ENCODE measurements around the gene NAP1L1. TPM values are rescaled to one million over a fixed set of nuclear protein-coding genes. Genes with fewer than 3 reads are reported as not detected.
A peak's percentile ranks its signal among the peaks of the same experiment; 100 is the strongest.

NAP1L1 gene
- total RNA-seq, 4 donors from 2014 or later: 193 to 341 (median 213) TPM

DNA sequence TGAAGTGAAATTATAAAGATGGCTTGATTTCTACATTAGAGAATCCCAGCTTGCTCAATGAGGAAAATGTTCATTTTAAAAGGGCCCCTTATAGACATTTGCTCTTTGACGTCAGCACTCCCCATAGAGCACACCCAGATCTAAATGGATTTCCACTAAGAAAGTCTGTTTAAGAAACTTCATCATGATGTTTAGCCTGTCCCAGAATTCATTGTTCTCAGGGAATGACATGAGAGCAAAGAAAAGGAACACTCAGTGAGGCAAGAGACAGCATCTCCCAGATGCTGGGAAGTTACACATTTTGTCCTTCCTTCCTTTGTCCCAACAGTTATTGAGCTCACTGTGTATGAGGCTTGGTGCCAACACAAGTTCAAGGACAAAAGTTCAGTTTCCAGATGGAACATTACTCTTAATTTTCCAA lies 57.8 kb downstream of the NAP1L1 start:
- no peaks in the 10 kb centered on the region for H3K9me3 ChIP-seq
- WGBS, 2 donors: 79 to 85% methylated on average over 1 of the region's 1 CpG
- H3K27me3 ChIP-seq: no peaks in the 10 kb centered on the region
- peaks cover 0 to 11% of the 10 kb centered on the region in 2 donors for H3K36me3 ChIP-seq
- H3K27ac ChIP-seq: peak overlapping the region; percentile 95 to 99 (median 98)
- peaks cover 14 to 23% of the 10 kb centered on the region in 2 donors for H3K4me1 ChIP-seq
- TF ChIP-seq, protein P1, sequence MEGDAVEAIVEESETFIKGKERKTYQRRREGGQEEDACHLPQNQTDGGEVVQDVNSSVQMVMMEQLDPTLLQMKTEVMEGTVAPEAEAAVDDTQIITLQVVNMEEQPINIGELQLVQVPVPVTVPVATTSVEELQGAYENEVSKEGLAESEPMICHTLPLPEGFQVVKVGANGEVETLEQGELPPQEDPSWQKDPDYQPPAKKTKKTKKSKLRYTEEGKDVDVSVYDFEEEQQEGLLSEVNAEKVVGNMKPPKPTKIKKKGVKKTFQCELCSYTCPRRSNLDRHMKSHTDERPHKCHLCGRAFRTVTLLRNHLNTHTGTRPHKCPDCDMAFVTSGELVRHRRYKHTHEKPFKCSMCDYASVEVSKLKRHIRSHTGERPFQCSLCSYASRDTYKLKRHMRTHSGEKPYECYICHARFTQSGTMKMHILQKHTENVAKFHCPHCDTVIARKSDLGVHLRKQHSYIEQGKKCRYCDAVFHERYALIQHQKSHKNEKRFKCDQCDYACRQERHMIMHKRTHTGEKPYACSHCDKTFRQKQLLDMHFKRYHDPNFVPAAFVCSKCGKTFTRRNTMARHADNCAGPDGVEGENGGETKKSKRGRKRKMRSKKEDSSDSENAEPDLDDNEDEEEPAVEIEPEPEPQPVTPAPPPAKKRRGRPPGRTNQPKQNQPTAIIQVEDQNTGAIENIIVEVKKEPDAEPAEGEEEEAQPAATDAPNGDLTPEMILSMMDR (IDR thresholded peaks at IDR 0.05): no peak
- TF ChIP-seq POLR2A (IDR thresholded peaks at IDR 0.05): no peak
- intact Hi-C loops (cut with DNase I): loop anchor here (10.0 kb wide), 1 partner anchor 302 kb away; no protein-coding TSS in a partner anchor
- H3K4me3 ChIP-seq (replicated peaks in 1 of 3): no peak overlapping the region
- no peak for DNase-seq

DNA sequence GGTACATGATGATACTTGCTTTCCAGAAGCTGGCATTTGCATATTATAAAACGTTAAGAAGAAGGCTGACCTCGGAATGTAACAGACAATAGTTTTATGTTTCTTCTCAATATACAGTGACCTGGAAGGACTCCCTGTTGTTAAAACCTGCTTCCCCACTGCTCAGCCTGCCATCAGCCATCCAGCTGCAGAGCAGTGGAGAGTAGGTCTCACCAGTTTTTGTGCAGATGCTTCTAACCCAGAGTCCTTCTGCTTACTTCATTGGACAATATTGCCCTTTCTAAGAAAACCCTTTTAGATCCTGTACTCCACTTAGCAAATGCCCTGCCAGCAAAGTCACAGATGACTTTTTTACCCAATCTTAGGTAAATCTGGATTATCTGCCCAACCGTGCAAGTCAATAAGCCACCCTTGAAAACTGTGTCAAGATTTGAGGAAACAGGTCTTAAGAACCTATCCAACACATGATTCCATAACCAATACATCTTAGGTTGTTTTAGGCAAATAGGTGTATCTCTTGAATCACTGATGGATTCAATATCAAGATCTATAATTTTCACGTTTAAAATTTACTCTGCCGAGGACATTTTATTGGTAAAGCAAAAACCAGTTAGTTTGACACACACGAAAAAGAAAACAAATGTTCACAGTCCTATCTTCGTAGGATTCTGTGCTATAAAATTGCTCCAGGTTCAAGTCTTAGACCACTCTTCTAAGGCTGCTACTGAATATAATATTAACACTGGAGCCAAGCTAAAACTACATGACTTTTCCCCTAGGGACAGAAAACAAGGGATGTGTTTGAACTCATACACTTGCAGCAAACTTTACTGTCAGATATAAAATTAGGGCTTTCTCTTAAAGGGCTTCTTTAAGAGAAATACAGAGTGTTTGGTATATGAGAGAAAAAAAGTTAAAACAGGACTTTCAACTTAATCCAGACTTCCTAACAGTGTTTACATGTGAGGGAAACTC lies 58.6 kb downstream of the NAP1L1 start:
- no peaks in the 10 kb centered on the region for H3K27me3 ChIP-seq
- intact Hi-C loops (cut with DNase I): loop anchor here (10.0 kb wide), 1 partner anchor 301 kb away; no protein-coding TSS in a partner anchor
- H3K36me3 ChIP-seq: peaks cover 0 to 11% of the 10 kb centered on the region in 2 donors
- DNase-seq: no peak
- H3K9me3 ChIP-seq: no peaks in the 10 kb centered on the region
- H3K4me3 ChIP-seq (replicated peaks in 1 of 3): no peak overlapping the region
- H3K27ac ChIP-seq: peak overlapping the region; percentile 8 to 98 (median 95)
- H3K4me1 ChIP-seq: peaks cover 21 to 30% of the 10 kb centered on the region in 2 donors
- 70 to 78% methylated on average over 7 of the region's 7 CpGs for WGBS, 2 donors
- no peak for TF ChIP-seq POLR2A (IDR thresholded peaks at IDR 0.05)
- TF ChIP-seq, protein P1 (IDR thresholded peaks at IDR 0.05): no peak

DNA sequence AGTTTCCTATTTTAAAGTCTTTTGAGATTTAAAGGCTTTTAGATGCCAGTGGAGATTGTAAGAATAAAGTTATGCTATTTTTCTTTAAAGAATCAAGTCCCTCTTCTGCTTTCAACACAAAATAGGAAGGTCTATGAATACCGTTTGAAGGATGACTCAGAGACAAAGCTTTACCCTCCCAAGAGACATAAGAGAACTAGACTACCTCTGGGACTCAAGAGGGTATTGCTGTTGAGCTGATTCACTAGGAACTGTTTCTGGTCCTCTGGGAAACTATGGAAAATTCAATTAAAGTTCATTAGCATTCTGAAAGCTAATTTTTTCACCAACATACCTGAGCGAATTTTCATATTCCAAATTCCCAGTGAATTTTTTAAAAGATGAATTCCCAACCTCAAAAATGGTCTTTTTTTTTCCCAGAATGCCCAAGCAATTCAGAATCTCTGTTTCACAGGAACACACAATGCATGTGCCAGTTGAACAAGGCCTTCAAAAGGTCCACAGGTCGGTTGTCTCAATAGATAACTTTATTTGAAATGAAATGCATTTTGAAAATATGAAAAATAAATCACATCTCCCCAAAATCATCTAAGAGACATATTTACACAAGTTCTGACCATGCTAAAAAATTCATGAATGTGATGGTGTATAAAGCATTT lies 59.4 kb downstream of the NAP1L1 start:
- H3K4me3 ChIP-seq (replicated peaks in 1 of 3): no peak overlapping the region
- peak overlapping the region in 2 of 3 donors; percentile 14 to 98 for H3K27ac ChIP-seq
- H3K27me3 ChIP-seq: no peaks in the 10 kb centered on the region
- no peaks in the 10 kb centered on the region for H3K9me3 ChIP-seq
- intact Hi-C loops (cut with DNase I): loop anchor here (10.0 kb wide), 1 partner anchor 300 kb away; no protein-coding TSS in a partner anchor
- no peak for DNase-seq
- peaks cover 29 to 38% of the 10 kb centered on the region in 2 donors for H3K4me1 ChIP-seq
- peaks cover 0 to 11% of the 10 kb centered on the region in 2 donors for H3K36me3 ChIP-seq
- TF ChIP-seq, protein P1 (IDR thresholded peaks at IDR 0.05): no peak
- TF ChIP-seq POLR2A (IDR thresholded peaks at IDR 0.05): no peak
- 72 to 78% methylated on average over 3 of the region's 3 CpGs for WGBS, 2 donors

DNA sequence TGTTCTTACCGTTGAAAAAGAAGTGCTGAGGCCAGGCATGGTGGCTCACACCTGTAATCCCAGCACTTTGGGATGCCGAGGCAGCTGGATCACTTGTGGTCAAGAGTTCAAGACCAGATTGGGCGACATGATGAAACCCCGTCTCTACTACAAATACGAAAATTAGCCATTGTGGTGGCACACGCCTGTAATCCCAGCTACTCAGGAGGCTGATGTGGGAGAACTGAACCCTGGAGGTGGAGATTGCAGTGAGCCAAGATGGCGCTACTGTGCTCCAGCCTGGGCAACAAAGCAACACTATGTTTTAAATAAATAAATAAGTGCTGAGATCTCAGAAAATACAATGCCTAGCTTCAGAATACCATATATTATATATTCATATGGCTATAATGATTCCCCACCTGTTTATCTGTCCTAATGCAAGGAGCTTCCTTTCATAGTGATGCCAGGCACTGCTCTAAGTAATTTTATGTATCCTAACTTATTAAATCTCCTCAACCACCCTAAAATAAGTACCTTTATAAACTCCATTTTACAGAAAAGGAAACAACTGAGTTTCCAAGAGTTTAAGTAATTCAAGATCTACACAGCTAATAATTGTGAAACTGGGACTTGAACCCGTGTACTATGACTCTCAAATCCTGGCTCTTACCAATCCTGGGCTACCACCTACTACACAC lies 60.2 kb downstream of the NAP1L1 start:
- H3K4me3 ChIP-seq (replicated peaks in 1 of 3): no peak overlapping the region

More for the DNA sequence above, 60.2 kb downstream of the NAP1L1 start:
- TF ChIP-seq POLR2A (IDR thresholded peaks at IDR 0.05): no peak
- TF ChIP-seq, protein P1 (IDR thresholded peaks at IDR 0.05): no peak
- no peak for DNase-seq
- Histone ChIP-seq H3K4me1 (peaks cover 33 to 45% of the 10 kb centered on the region in 2 donors), H3K27me3 (no peaks in the 10 kb centered on the region), H3K36me3 (peaks cover 0 to 6% of the 10 kb centered on the region in 2 donors), H3K27ac (peak overlapping the region in 1 of 3 donors; percentile 98), H3K9me3 (no peaks in the 10 kb centered on the region)
- intact Hi-C loops (cut with DNase I): loop anchor here (10.0 kb wide), 1 partner anchor 299 kb away; no protein-coding TSS in a partner anchor
- 85 to 92% methylated on average over 8 of the region's 8 CpGs for WGBS, 2 donors

All from thyroid gland (tissue), 4 donors.